ENCODE data around the gene POPDC3.
"Not testable (repeated sequence)": the region's sequence is repeated elsewhere in the genome, so short reads cannot be mapped to it uniquely, and the experiment has no call there.

The POPDC3 gene

GRCh38 chr6:105178636-105179035, 1.2 kb downstream of the POPDC3 start:
- DNase-seq (ENCODE audit: low read depth): no peak
- no peak for TF ChIP-seq CTCF (IDR thresholded peaks at IDR 0.05; ENCODE audit: control insufficient read depth, insufficient read depth, low read depth, low read length, missing control alignments)
- H3K4me3 ChIP-seq (ENCODE audit: control insufficient read depth, low read depth, low read length): peak overlapping the region; percentile 64; the same call in 1 of the 2 replicates

GRCh38 chr6:105178110-105178509, 1.7 kb downstream of the POPDC3 start:
- no peak overlapping the region for H3K4me3 ChIP-seq (ENCODE audit: control insufficient read depth, low read depth, low read length)
- TF ChIP-seq CTCF (IDR thresholded peaks at IDR 0.05; ENCODE audit: control insufficient read depth, insufficient read depth, low read depth, low read length, missing control alignments): no peak
- peak; percentile 91 for DNase-seq (ENCODE audit: low read depth)

- H3K4me3 ChIP-seq (ENCODE audit: control insufficient read depth, low read depth, low read length): no peak overlapping the region
- no peak for DNase-seq (ENCODE audit: low read depth)
- no peak for TF ChIP-seq CTCF (IDR thresholded peaks at IDR 0.05; ENCODE audit: control insufficient read depth, insufficient read depth, low read depth, low read length, missing control alignments)
Observed at GRCh38 chr6:105177556-105177955, 2.3 kb downstream of the POPDC3 start.

- TF ChIP-seq CTCF (IDR thresholded peaks at IDR 0.05; ENCODE audit: control insufficient read depth, insufficient read depth, low read depth, low read length, missing control alignments): no peak
- H3K4me3 ChIP-seq (ENCODE audit: control insufficient read depth, low read depth, low read length): no peak overlapping the region
- DNase-seq (ENCODE audit: low read depth): peak; percentile 73
Observed at GRCh38 chr6:105174512-105174911, 5.3 kb downstream of the POPDC3 start.

- not testable (repeated sequence) for H3K4me3 ChIP-seq (ENCODE audit: control insufficient read depth, low read depth, low read length); DNase-seq (ENCODE audit: low read depth)
Observed at GRCh38 chr6:105172515-105172914, 7.3 kb downstream of the POPDC3 start.

- TF ChIP-seq CTCF (IDR thresholded peaks at IDR 0.05; ENCODE audit: control insufficient read depth, insufficient read depth, low read depth, low read length, missing control alignments): no peak
- no peak for DNase-seq (ENCODE audit: low read depth)
- no peak overlapping the region for H3K4me3 ChIP-seq (ENCODE audit: control insufficient read depth, low read depth, low read length)
Observed at GRCh38 chr6:105170059-105170458, 9.8 kb downstream of the POPDC3 start.

- TF ChIP-seq CTCF (IDR thresholded peaks at IDR 0.05; ENCODE audit: control insufficient read depth, insufficient read depth, low read depth, low read length, missing control alignments): no peak
- no peak overlapping the region for H3K4me3 ChIP-seq (ENCODE audit: control insufficient read depth, low read depth, low read length)
- no peak for DNase-seq (ENCODE audit: low read depth)
Observed at GRCh38 chr6:105167914-105168313, 11.9 kb downstream of the POPDC3 start.

Data from AG09309 (cell line).